ENCODE results near the gene SNX19. TPM values are rescaled to one million over a fixed set of nuclear protein-coding genes. Genes with fewer than 3 reads are reported as not detected.
"Not testable (repeated sequence)": the region's sequence is repeated elsewhere in the genome, so short reads cannot be mapped to it uniquely, and the experiment has no call there.

The SNX19 gene
- polyA plus RNA-seq, 2 donors: 7.6 to 15.8 TPM

GRCh38 chr11:130924750-130925149, 8.5 kb upstream of the SNX19 start:
- H3K4me1 ChIP-seq (ENCODE audit: control insufficient read depth in 2 of 2, insufficient read depth in 2 of 2, low read length in 1 of 2): no peaks in the 10 kb centered on the region
- H3K27me3 ChIP-seq (ENCODE audit: control insufficient read depth in 1 of 2, insufficient read depth in 2 of 2, low read length in 2 of 2): no peaks in the 10 kb centered on the region
- no peak overlapping the region for H3K27ac ChIP-seq (ENCODE audit: low read depth in 2 of 2, low read length in 1 of 2)
- WGBS, 2 donors: 46 to 53% methylated on average over 3 of the region's 3 CpGs
- H3K9me3 ChIP-seq (ENCODE audit: control insufficient read depth in 2 of 2, insufficient read depth in 1 of 2, low read depth in 1 of 2, low read length in 1 of 2): no peaks in the 10 kb centered on the region
- no peaks in the 10 kb centered on the region for H3K36me3 ChIP-seq (ENCODE audit: control insufficient read depth in 2 of 2, insufficient read depth in 2 of 2, low read length in 1 of 2)
- no peak overlapping the region for H3K4me3 ChIP-seq (ENCODE audit: low read depth in 1 of 2, low read length in 2 of 2)

- not testable (repeated sequence) for H3K27me3 ChIP-seq (ENCODE audit: control insufficient read depth in 1 of 2, insufficient read depth in 2 of 2, low read length in 2 of 2); H3K9me3 ChIP-seq (ENCODE audit: control insufficient read depth in 2 of 2, insufficient read depth in 1 of 2, low read depth in 1 of 2, low read length in 1 of 2); H3K4me3 ChIP-seq (ENCODE audit: low read depth in 1 of 2, low read length in 2 of 2); H3K4me1 ChIP-seq (ENCODE audit: control insufficient read depth in 2 of 2, insufficient read depth in 2 of 2, low read length in 1 of 2); H3K36me3 ChIP-seq (ENCODE audit: control insufficient read depth in 2 of 2, insufficient read depth in 2 of 2, low read length in 1 of 2); H3K27ac ChIP-seq (ENCODE audit: low read depth in 2 of 2, low read length in 1 of 2)
- 65 to 68% methylated on average over 5 of the region's 5 CpGs for WGBS, 2 donors
These were observed 4.3 kb upstream of the SNX19 start for GRCh38 chr11:130920612-130921011.

- 75 to 81% methylated on average over 6 of the region's 6 CpGs for WGBS, 2 donors
- H3K27ac ChIP-seq (ENCODE audit: low read depth in 2 of 2, low read length in 1 of 2): no peak overlapping the region
- H3K4me3 ChIP-seq (ENCODE audit: low read depth in 1 of 2, low read length in 2 of 2): no peak overlapping the region
- peaks cover 6 to 15% of the 10 kb centered on the region in 2 donors for H3K4me1 ChIP-seq (ENCODE audit: control insufficient read depth in 2 of 2, insufficient read depth in 2 of 2, low read length in 1 of 2)
- no peaks in the 10 kb centered on the region for H3K9me3 ChIP-seq (ENCODE audit: control insufficient read depth in 2 of 2, insufficient read depth in 1 of 2, low read depth in 1 of 2, low read length in 1 of 2)
- H3K27me3 ChIP-seq (ENCODE audit: control insufficient read depth in 1 of 2, insufficient read depth in 2 of 2, low read length in 2 of 2): no peaks in the 10 kb centered on the region
- peaks cover 0 to 5% of the 10 kb centered on the region in 2 donors for H3K36me3 ChIP-seq (ENCODE audit: control insufficient read depth in 2 of 2, insufficient read depth in 2 of 2, low read length in 1 of 2)
These were observed 1.8 kb upstream of the SNX19 start for GRCh38 chr11:130918081-130918480.

GRCh38 chr11:130916910-130917309, 631 bp upstream of the SNX19 start:
- 68 to 70% methylated on average over 8 of the region's 8 CpGs for WGBS, 2 donors
- peak overlapping the region; percentile 96 to 97 for H3K4me3 ChIP-seq (ENCODE audit: low read depth in 1 of 2, low read length in 2 of 2)
- H3K36me3 ChIP-seq (ENCODE audit: control insufficient read depth in 2 of 2, insufficient read depth in 2 of 2, low read length in 1 of 2): peaks cover 0 to 5% of the 10 kb centered on the region in 2 donors
- peaks cover 8 to 15% of the 10 kb centered on the region in 2 donors for H3K4me1 ChIP-seq (ENCODE audit: control insufficient read depth in 2 of 2, insufficient read depth in 2 of 2, low read length in 1 of 2)
- H3K27ac ChIP-seq (ENCODE audit: low read depth in 2 of 2, low read length in 1 of 2): peak overlapping the region; percentile 45 to 53
- H3K9me3 ChIP-seq (ENCODE audit: control insufficient read depth in 2 of 2, insufficient read depth in 1 of 2, low read depth in 1 of 2, low read length in 1 of 2): no peaks in the 10 kb centered on the region
- no peaks in the 10 kb centered on the region for H3K27me3 ChIP-seq (ENCODE audit: control insufficient read depth in 1 of 2, insufficient read depth in 2 of 2, low read length in 2 of 2)

- no peaks in the 10 kb centered on the region for H3K27me3 ChIP-seq (ENCODE audit: control insufficient read depth in 1 of 2, insufficient read depth in 2 of 2, low read length in 2 of 2)
- H3K36me3 ChIP-seq (ENCODE audit: control insufficient read depth in 2 of 2, insufficient read depth in 2 of 2, low read length in 1 of 2): peaks cover 0 to 8% of the 10 kb centered on the region in 2 donors
- H3K9me3 ChIP-seq (ENCODE audit: control insufficient read depth in 2 of 2, insufficient read depth in 1 of 2, low read depth in 1 of 2, low read length in 1 of 2): no peaks in the 10 kb centered on the region
- H3K27ac ChIP-seq (ENCODE audit: low read depth in 2 of 2, low read length in 1 of 2): peak overlapping the region; percentile 84 to 93
- 29 to 38% methylated on average over 21 of the region's 21 CpGs for WGBS, 2 donors
- peaks cover 8 to 15% of the 10 kb centered on the region in 2 donors for H3K4me1 ChIP-seq (ENCODE audit: control insufficient read depth in 2 of 2, insufficient read depth in 2 of 2, low read length in 1 of 2)
- H3K4me3 ChIP-seq (ENCODE audit: low read depth in 1 of 2, low read length in 2 of 2): peak overlapping the region; percentile 96 to 97
These were observed 559 bp downstream of the SNX19 start for GRCh38 chr11:130915603-130916237.

- Histone ChIP-seq H3K9me3 (ENCODE audit: control insufficient read depth in 2 of 2, insufficient read depth in 1 of 2, low read depth in 1 of 2, low read length in 1 of 2) (no peaks in the 10 kb centered on the region), H3K27ac (ENCODE audit: low read depth in 2 of 2, low read length in 1 of 2) (no peak overlapping the region), H3K4me1 (ENCODE audit: control insufficient read depth in 2 of 2, insufficient read depth in 2 of 2, low read length in 1 of 2) (peaks cover 8 to 15% of the 10 kb centered on the region in 2 donors), H3K4me3 (ENCODE audit: low read depth in 1 of 2, low read length in 2 of 2) (no peak overlapping the region), H3K36me3 (ENCODE audit: control insufficient read depth in 2 of 2, insufficient read depth in 2 of 2, low read length in 1 of 2) (peaks cover 0 to 11% of the 10 kb centered on the region in 2 donors), H3K27me3 (ENCODE audit: control insufficient read depth in 1 of 2, insufficient read depth in 2 of 2, low read length in 2 of 2) (no peaks in the 10 kb centered on the region)
- 90 to 91% methylated on average over 2 of the region's 2 CpGs for WGBS, 2 donors
These were observed 3.0 kb downstream of the SNX19 start for GRCh38 chr11:130913268-130913667.

- peaks cover 8 to 15% of the 10 kb centered on the region in 2 donors for H3K4me1 ChIP-seq (ENCODE audit: control insufficient read depth in 2 of 2, insufficient read depth in 2 of 2, low read length in 1 of 2)
- no peak overlapping the region for H3K4me3 ChIP-seq (ENCODE audit: low read depth in 1 of 2, low read length in 2 of 2)
- WGBS, 2 donors: 91% methylated on average over 6 of the region's 6 CpGs
These were observed 3.7 kb downstream of the SNX19 start for GRCh38 chr11:130912552-130912951.

GRCh38 chr11:130911306-130911705, 5.0 kb downstream of the SNX19 start:
- WGBS, 2 donors: 94 to 95% methylated on average over 11 of the region's 11 CpGs
- peaks cover 4 to 19% of the 10 kb centered on the region in 2 donors for H3K36me3 ChIP-seq (ENCODE audit: control insufficient read depth in 2 of 2, insufficient read depth in 2 of 2, low read length in 1 of 2)
- no peaks in the 10 kb centered on the region for H3K9me3 ChIP-seq (ENCODE audit: control insufficient read depth in 2 of 2, insufficient read depth in 1 of 2, low read depth in 1 of 2, low read length in 1 of 2)
- no peak overlapping the region for H3K4me3 ChIP-seq (ENCODE audit: low read depth in 1 of 2, low read length in 2 of 2)
- no peaks in the 10 kb centered on the region for H3K27me3 ChIP-seq (ENCODE audit: control insufficient read depth in 1 of 2, insufficient read depth in 2 of 2, low read length in 2 of 2)
- H3K4me1 ChIP-seq (ENCODE audit: control insufficient read depth in 2 of 2, insufficient read depth in 2 of 2, low read length in 1 of 2): peaks cover 8 to 15% of the 10 kb centered on the region in 2 donors
- no peak overlapping the region for H3K27ac ChIP-seq (ENCODE audit: low read depth in 2 of 2, low read length in 1 of 2)

More at GRCh38 chr11:130912552-130912951, 3.7 kb downstream of the SNX19 start:
- no peaks in the 10 kb centered on the region for H3K9me3 ChIP-seq (ENCODE audit: control insufficient read depth in 2 of 2, insufficient read depth in 1 of 2, low read depth in 1 of 2, low read length in 1 of 2)
- H3K27me3 ChIP-seq (ENCODE audit: control insufficient read depth in 1 of 2, insufficient read depth in 2 of 2, low read length in 2 of 2): no peaks in the 10 kb centered on the region
- no peak overlapping the region for H3K27ac ChIP-seq (ENCODE audit: low read depth in 2 of 2, low read length in 1 of 2)
- H3K36me3 ChIP-seq (ENCODE audit: control insufficient read depth in 2 of 2, insufficient read depth in 2 of 2, low read length in 1 of 2): peaks cover 4 to 16% of the 10 kb centered on the region in 2 donors

GRCh38 chr11:130909650-130910049, 6.6 kb downstream of the SNX19 start:
- Histone ChIP-seq H3K4me1 (ENCODE audit: control insufficient read depth in 2 of 2, insufficient read depth in 2 of 2, low read length in 1 of 2) (peaks cover 2 to 6% of the 10 kb centered on the region in 2 donors), H3K4me3 (ENCODE audit: low read depth in 1 of 2, low read length in 2 of 2) (no peak overlapping the region), H3K36me3 (ENCODE audit: control insufficient read depth in 2 of 2, insufficient read depth in 2 of 2, low read length in 1 of 2) (peaks cover 13 to 21% of the 10 kb centered on the region in 2 donors), H3K27me3 (ENCODE audit: control insufficient read depth in 1 of 2, insufficient read depth in 2 of 2, low read length in 2 of 2) (no peaks in the 10 kb centered on the region), H3K9me3 (ENCODE audit: control insufficient read depth in 2 of 2, insufficient read depth in 1 of 2, low read depth in 1 of 2, low read length in 1 of 2) (no peaks in the 10 kb centered on the region), H3K27ac (ENCODE audit: low read depth in 2 of 2, low read length in 1 of 2) (peak overlapping the region in 1 of 2 donors; percentile 9)
- 31 to 65% methylated on average over 1 of the region's 1 CpG for WGBS, 2 donors

All from esophagus (tissue), 2 donors.